Natural killer cell (primary cell): ENCODE measurements around the gene MARVELD1. TPM values are rescaled to one million over a fixed set of nuclear protein-coding genes. Genes with fewer than 3 reads are reported as not detected.

Source experiments
- ATAC-seq, 3 donors: fragments of 150-1000 bp in 2 of 3; fragments of 200-7000 bp in 1 of 3; cut with Tn5 transposase; 1 replicate in 1 of 3; 2 replicates in 2 of 3; pipeline ENCODE4 v1.10.0; 2021; ENCODE audit warnings: mild to moderate bottlenecking in 2 of 3, moderate library complexity in 2 of 3
- DNase-seq, 2 donors: peaks; one replicate each; pipeline versions ENCODE4 v3.0.0 to v3.0.0-alpha.2; 2013 to 2021; ENCODE audit warnings: mixed read lengths in 1 of 2
- H3K27ac ChIP-seq: one replicate; pipeline ENCODE4 v1.5.1; 2013; ENCODE audit warnings: mild to moderate bottlenecking, low read length
- H3K27me3 ChIP-seq: one replicate; pipeline ENCODE4 v1.6.1; 2013; ENCODE audit warnings: low read length; ENCODE audit not compliant: control insufficient read depth, insufficient read depth
- H3K36me3 ChIP-seq: one replicate; pipeline ENCODE4 v1.6.1; 2013; ENCODE audit warnings: low read length; ENCODE audit not compliant: control insufficient read depth, insufficient read depth
- H3K4me1 ChIP-seq: one replicate; pipeline ENCODE4 v1.6.1; 2013; ENCODE audit warnings: low read length; ENCODE audit not compliant: control insufficient read depth, insufficient read depth
- H3K4me3 ChIP-seq: one replicate; pipeline ENCODE4 v1.5.1; 2013; ENCODE audit warnings: low read length
- H3K9me3 ChIP-seq: one replicate; pipeline ENCODE4 v1.6.1; 2013; ENCODE audit warnings: low read length; ENCODE audit not compliant: control insufficient read depth, insufficient read depth
- H3K27ac Mint-ChIP-seq, 2 donors: one replicate each; pipeline ENCODE4 v1.8.0; 2022; ENCODE audit warnings: mild to moderate bottlenecking in 2 of 2, mixed read lengths in 2 of 2, moderate library complexity in 1 of 2
- H3K27me3 Mint-ChIP-seq, 2 donors: one replicate each; pipeline ENCODE4 v1.8.0; 2022; ENCODE audit warnings: low read depth in 2 of 2, mixed read lengths in 2 of 2
- H3K36me3 Mint-ChIP-seq: one replicate; pipeline ENCODE4 v1.8.0; 2022; ENCODE audit warnings: mixed read lengths
- H3K4me1 Mint-ChIP-seq, 2 donors: one replicate each; pipeline ENCODE4 v1.8.0; 2022; ENCODE audit warnings: mixed read lengths in 2 of 2
- H3K4me3 Mint-ChIP-seq: one replicate; pipeline ENCODE4 v1.8.0; 2022; ENCODE audit warnings: mild to moderate bottlenecking, moderate library complexity, mixed read lengths
- H3K9me3 Mint-ChIP-seq, 2 donors: one replicate each; pipeline ENCODE4 v1.8.0; 2022; ENCODE audit warnings: mixed read lengths in 2 of 2
- CTCF ChIP-seq: fragments of 200-600 bp; IDR thresholded peaks from one replicate; pipeline ENCODE4 v1.8.0; 2022; ENCODE audit warnings: antibody characterized with exemption
- WGBS: methylation state at CpG from one replicate; pipeline ENCODE4 v1.1.7; 2013; ENCODE audit warnings: missing lambda C conversion rate; ENCODE audit not compliant: insufficient coverage; 5-methylcytosine and 5-hydroxymethylcytosine counted together
- intact Hi-C: fragments of 100-400 bp; cut with micrococcal nuclease; formaldehyde crosslinking; loops from one replicate; pipeline ENCODE4 v1.14.2; 2022
- total RNA-seq, 4 donors: library from RNA; stranded (reverse); fragments of 120-200 nt in 1 of 4; gene quantifications; one replicate each; pipeline versions ENCODE4 v1.2.3 to v1.2.4, GENCODE V29; 2013 to 2022

MARVELD1 gene
- total RNA-seq, 3 donors from 2014 or later (not counting 1 experiment from before 2014, with no cell fraction given): 0.40 to 0.84 (median 0.40) TPM

DNA sequence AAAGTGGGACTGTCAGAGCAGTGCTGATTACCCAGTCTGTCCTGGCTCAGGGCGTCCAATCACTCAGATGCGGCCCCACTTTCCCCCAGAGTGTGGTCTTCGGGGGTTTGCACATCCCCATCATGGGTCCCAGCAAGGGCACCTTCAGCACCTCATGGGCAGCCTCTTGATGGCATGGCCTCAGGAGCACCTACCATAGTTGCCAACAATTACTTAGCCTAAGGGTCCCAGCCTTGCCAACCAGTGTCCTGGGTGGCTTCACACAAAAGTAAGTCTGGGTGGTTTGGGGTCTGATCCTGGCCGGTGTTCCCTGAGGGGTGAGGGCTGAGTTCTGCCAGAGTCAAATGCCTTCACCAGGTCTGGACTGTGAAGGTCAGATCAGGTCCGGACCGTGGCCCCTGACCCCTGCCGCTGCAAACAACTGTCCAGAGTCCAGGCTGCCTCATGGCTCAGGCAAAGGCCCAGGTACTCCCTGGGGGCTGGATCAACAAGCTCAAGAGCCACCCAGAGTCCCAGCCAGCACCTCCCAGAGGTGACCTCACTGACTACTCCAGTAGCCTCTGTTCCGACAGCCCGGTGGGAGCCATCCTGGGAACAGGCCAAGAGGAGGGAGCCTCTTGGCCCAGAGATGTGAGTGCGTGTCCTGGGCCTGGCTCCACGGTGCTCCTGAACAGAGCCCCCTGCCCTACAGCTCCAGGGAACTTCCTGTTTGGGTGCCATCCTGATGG, 6.2 kb upstream of the MARVELD1 start:
- WGBS: 91% methylated on average over 11 of the region's 11 CpGs
- H3K4me1 ChIP-seq: no peaks in the 10 kb centered on the region
- TF ChIP-seq CTCF: no peak
- Mint-ChIP-seq H3K4me1 (peaks cover 0 to 8% of the 10 kb centered on the region in 2 donors), H3K9me3 (no peaks in the 10 kb centered on the region), H3K27me3 (peaks cover 16 to 18% of the 10 kb centered on the region in 2 donors), H3K27ac (no peak overlapping the region), H3K4me3 (no peak overlapping the region), H3K36me3 (no peaks in the 10 kb centered on the region)
- no peaks in the 10 kb centered on the region for H3K27me3 ChIP-seq
- H3K27ac ChIP-seq: no peak overlapping the region
- ATAC-seq (no peak), DNase-seq (no peak)
- H3K36me3 ChIP-seq: no peaks in the 10 kb centered on the region
- no peaks in the 10 kb centered on the region for H3K9me3 ChIP-seq
- intact Hi-C loops: no loop called here
- no peak overlapping the region for H3K4me3 ChIP-seq

DNA sequence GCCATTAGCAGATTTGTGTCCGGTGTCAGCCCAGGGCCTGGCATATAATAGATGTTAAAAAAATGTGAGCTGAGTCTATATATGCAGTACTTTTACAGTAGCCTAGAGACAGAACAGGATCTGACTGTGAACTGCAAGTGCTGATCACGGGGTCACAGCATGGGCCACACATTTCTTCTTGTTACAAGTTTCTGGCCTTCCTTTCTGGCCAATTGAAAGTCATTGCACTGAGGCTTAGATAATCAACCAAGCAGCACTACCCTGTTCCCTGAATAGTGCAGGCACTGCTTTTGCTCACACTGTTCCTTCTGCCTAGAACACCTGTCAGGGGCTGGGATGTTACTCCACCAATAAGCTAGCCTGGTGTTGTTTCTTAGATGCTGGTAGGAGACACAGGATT, 5.4 kb upstream of the MARVELD1 start:
- Histone ChIP-seq H3K4me1 (peaks cover 5% of the 10 kb centered on the region), H3K27me3 (peaks cover 3% of the 10 kb centered on the region), H3K36me3 (no peaks in the 10 kb centered on the region), H3K9me3 (no peaks in the 10 kb centered on the region), H3K27ac (no peak overlapping the region), H3K4me3 (no peak overlapping the region)
- no peaks in the 10 kb centered on the region for H3K9me3 Mint-ChIP-seq
- no peak overlapping the region for H3K27ac Mint-ChIP-seq
- TF ChIP-seq CTCF: no peak
- peaks cover 24 to 25% of the 10 kb centered on the region in 2 donors for H3K27me3 Mint-ChIP-seq
- no peak for DNase-seq
- H3K4me3 Mint-ChIP-seq: no peak overlapping the region
- H3K4me1 Mint-ChIP-seq: peaks cover 6 to 13% of the 10 kb centered on the region in 2 donors
- WGBS: 87% methylated on average over 2 of the region's 2 CpGs
- no peak for ATAC-seq
- no peaks in the 10 kb centered on the region for H3K36me3 Mint-ChIP-seq
- intact Hi-C loops: no loop called here

GRCh38 chr10:97708976-97709946, 4.3 kb upstream of the MARVELD1 start:
- DNase-seq: peak in 1 of 2 donors; percentile 70
- Histone ChIP-seq H3K4me1 (peaks cover 12% of the 10 kb centered on the region), H3K4me3 (no peak overlapping the region), H3K36me3 (no peaks in the 10 kb centered on the region), H3K27ac (no peak overlapping the region), H3K9me3 (no peaks in the 10 kb centered on the region), H3K27me3 (peaks cover 3% of the 10 kb centered on the region)
- no peak overlapping the region for H3K4me3 Mint-ChIP-seq
- H3K27me3 Mint-ChIP-seq: peaks cover 29 to 30% of the 10 kb centered on the region in 2 donors
- no peaks in the 10 kb centered on the region for H3K9me3 Mint-ChIP-seq
- H3K27ac Mint-ChIP-seq: no peak overlapping the region
- intact Hi-C loops: loop anchor here (1.0 kb wide), 1 partner anchor 22 kb away; no protein-coding TSS in a partner anchor
- ATAC-seq: no peak
- TF ChIP-seq CTCF: peak; percentile 39
- no peaks in the 10 kb centered on the region for H3K36me3 Mint-ChIP-seq
- 45% methylated on average over 17 of the region's 18 CpGs for WGBS
- H3K4me1 Mint-ChIP-seq: peaks cover 12 to 21% of the 10 kb centered on the region in 2 donors
